ENCODE results near the gene PPP6R2.
"Not testable (repeated sequence)": the region's sequence is repeated elsewhere in the genome, so short reads cannot be mapped to it uniquely, and the experiment has no call there.

The PPP6R2 gene

DNA sequence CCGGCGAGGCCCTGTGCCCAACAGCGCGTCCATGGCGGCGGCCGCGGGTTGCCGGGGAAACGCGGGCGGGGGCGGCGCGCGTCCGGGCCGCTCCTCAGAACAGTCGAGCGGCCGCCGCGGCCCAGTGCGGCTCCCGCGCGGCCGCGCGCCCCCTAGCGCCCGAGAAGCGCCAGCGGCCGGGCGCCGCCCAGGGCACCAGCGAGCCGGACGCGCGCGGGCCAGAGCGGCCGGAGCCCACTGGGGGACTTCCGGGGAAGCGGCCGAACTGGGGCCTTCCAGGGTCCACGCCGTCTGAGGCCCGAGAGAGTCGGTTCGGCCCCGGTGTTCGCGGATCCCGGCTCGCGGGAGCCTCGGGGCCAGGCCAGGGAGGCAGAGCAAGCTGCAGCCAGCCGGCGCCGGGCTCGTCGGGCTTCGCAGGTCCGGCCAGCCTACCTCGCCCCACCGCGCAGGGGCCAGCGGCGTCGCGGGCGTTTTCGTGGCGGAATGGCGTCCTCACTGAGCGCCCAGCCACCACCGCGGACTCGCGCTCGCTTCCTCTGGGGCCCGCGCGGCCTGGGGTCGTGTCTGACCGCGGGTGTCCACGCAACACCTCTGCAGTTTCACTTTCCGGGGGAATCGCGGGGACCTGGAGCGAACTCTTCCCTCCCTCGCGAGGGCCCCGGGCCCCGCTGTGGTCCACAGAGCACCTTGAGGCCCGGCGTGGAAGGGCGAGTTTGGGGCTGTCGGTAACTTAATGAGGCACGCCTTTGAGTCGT, 16.0 kb upstream of the PPP6R2 start, which contains the start of gene DENND6B:
DENND6B (minus strand) TSS at position 57 of the 755 bp plus-strand sequence; CDS start at position 33, 24 bp downstream.
- DNase-seq (ENCODE audit: extremely low read depth, low read depth), result peak; percentile 52
- no peak; the same call in 1 of the 2 replicates for TF ChIP-seq CTCF (IDR thresholded peaks at IDR 0.05; ENCODE audit: low read depth, low read length)

- no peak for TF ChIP-seq CTCF (IDR thresholded peaks at IDR 0.05; ENCODE audit: low read depth, low read length)
- DNase-seq (ENCODE audit: extremely low read depth, low read depth), result no peak
Measured at GRCh38 chr22:50327711-50328019, 15.5 kb upstream of the PPP6R2 start.

DNA sequence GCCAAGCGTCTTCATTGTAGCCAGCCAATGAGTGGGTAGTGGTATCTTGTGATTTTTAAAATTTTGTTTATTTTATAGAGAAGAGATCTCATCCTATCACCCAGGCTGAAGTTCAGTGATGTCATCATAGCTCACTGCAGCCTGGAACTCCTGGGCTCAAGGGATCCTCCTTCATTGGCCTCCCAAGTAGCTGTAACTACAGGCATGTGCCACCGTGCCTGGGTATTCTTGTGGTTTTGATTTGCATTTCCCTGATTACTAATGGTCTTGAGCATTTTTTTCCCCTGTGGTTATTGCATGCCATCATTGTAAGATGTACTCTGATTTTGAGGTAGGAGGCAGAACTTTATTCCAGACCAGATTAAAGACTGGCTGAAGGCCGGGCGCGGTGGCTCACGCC, 13.9 kb upstream of the PPP6R2 start:
- DNase-seq (ENCODE audit: extremely low read depth, low read depth), result no peak

GRCh38 chr22:50334433-50334832, 8.7 kb upstream of the PPP6R2 start:
- not testable (repeated sequence) for DNase-seq (ENCODE audit: extremely low read depth, low read depth)

More for the DNA sequence above, 13.9 kb upstream of the PPP6R2 start:
- TF ChIP-seq CTCF (IDR thresholded peaks at IDR 0.05; ENCODE audit: low read depth, low read length), result no peak

- no peak for TF ChIP-seq CTCF (IDR thresholded peaks at IDR 0.05; ENCODE audit: low read depth, low read length)
- DNase-seq (ENCODE audit: extremely low read depth, low read depth), result no peak
Measured at GRCh38 chr22:50337262-50338041, 5.7 kb upstream of the PPP6R2 start.

GRCh38 chr22:50338042-50338573, 5.0 kb upstream of the PPP6R2 start:
- TF ChIP-seq CTCF (IDR thresholded peaks at IDR 0.05; ENCODE audit: low read depth, low read length), result no peak
- DNase-seq (ENCODE audit: extremely low read depth, low read depth), result no peak

DNA sequence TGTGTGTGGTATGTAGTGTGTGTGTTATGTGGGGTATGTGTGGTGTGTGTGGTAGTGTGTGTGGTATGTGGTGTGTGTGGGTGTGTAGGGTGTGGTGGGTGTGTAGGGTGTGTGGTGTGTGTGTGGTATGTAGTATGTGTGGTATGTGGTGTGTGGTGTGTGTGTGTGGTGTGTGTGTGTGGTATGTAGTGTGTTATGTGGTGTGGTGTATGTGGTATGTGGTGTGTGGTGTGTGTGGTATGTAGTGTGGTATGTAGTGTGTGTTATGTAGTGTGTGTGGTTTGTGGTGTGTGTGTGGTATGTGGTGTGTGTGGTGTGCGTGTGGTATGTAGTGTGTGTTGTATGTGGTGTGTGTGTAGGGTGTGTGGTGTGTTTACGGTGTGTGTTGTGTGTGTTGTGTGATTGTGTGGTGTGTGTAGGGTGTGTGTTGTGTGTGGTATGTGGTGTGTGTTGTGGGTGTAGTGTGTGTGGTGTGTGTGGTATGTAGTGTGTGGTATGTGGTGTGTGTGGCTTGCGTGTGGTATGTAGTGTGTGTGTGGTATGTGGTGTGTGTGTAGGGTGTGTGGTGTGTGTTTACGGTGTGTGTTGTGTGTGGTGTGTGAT, 4.2 kb upstream of the PPP6R2 start:
- no peak for DNase-seq (ENCODE audit: extremely low read depth, low read depth)
- no peak for TF ChIP-seq CTCF (IDR thresholded peaks at IDR 0.05; ENCODE audit: low read depth, low read length)

Data from AG09319 (cell line).